H9 (cell line): ENCODE measurements around the gene EXOC3L4. TPM values are rescaled to one million over a fixed set of nuclear protein-coding genes. Genes with fewer than 3 reads are reported as not detected.
A peak's percentile ranks its signal among the peaks of the same experiment; 100 is the strongest.

Source experiments
- DNase-seq: peaks from one replicate; pipeline ENCODE4 v3.0.0-alpha.2; 2017
- H2AFZ ChIP-seq: one replicate; pipeline ENCODE4 v1.6.1; 2013; ENCODE audit warnings: mild to moderate bottlenecking, low read length, control low read depth, moderate library complexity
- H2AK5ac ChIP-seq: 2 replicates; pipeline ENCODE4 v1.6.1; 2013; ENCODE audit warnings: low read length, control low read depth, mixed read lengths; ENCODE audit not compliant: insufficient read length
- H2BK120ac ChIP-seq: one replicate; pipeline ENCODE4 v1.6.1; 2013; ENCODE audit warnings: low read depth, mild to moderate bottlenecking, low read length, control low read depth, inconsistent platforms; ENCODE audit not compliant: poor library complexity, severe bottlenecking
- H2BK12ac ChIP-seq: 2 replicates; pipeline ENCODE4 v1.6.1; 2013; ENCODE audit warnings: low read length, control low read depth, mixed read lengths, low read depth; ENCODE audit not compliant: insufficient read length
- H2BK15ac ChIP-seq: 2 replicates; pipeline ENCODE4 v1.6.1; 2013; ENCODE audit warnings: low read depth, low read length, control low read depth
- H2BK20ac ChIP-seq: one replicate; pipeline ENCODE4 v1.6.1; 2013; ENCODE audit warnings: low read depth, mild to moderate bottlenecking, low read length, control low read depth, inconsistent platforms; ENCODE audit not compliant: poor library complexity, severe bottlenecking
- H2BK5ac ChIP-seq: 2 replicates; pipeline ENCODE4 v1.6.1; 2013; ENCODE audit warnings: low read length, control low read depth, mixed read lengths; ENCODE audit not compliant: insufficient read length
- H3K14ac ChIP-seq: 2 replicates; pipeline ENCODE4 v1.6.1; 2013; ENCODE audit warnings: low read length, control low read depth; ENCODE audit not compliant: insufficient read depth
- H3K18ac ChIP-seq: 2 replicates; pipeline ENCODE4 v1.6.1; 2013; ENCODE audit warnings: low read depth, mild to moderate bottlenecking, mixed read lengths, low read length, control low read depth; ENCODE audit not compliant: insufficient read length
- H3K23ac ChIP-seq: 2 replicates; pipeline ENCODE4 v1.6.1; 2013; ENCODE audit warnings: low read length, control low read depth, mixed read lengths, low read depth; ENCODE audit not compliant: insufficient read length
- H3K23me2 ChIP-seq: 2 replicates; pipeline ENCODE4 v1.6.1; 2013; ENCODE audit warnings: low read depth, mild to moderate bottlenecking, mixed read lengths, low read length, control low read depth; ENCODE audit not compliant: insufficient read length, poor library complexity, severe bottlenecking
- H3K27ac ChIP-seq: 2 replicates; pipeline ENCODE4 v1.5.1; 2013; ENCODE audit warnings: low read length, control low read depth, mixed read lengths, low read depth; ENCODE audit not compliant: insufficient read length
- H3K27me3 ChIP-seq: 2 replicates; pipeline ENCODE4 v1.6.1; 2013; ENCODE audit warnings: low read length, control low read depth, inconsistent platforms; ENCODE audit not compliant: insufficient read depth
- H3K4ac ChIP-seq: 2 replicates; pipeline ENCODE4 v1.6.1; 2013; ENCODE audit warnings: low read depth, mild to moderate bottlenecking, control low read depth, inconsistent platforms, low read length, moderate library complexity
- H3K4me1 ChIP-seq: 2 replicates; pipeline ENCODE4 v1.6.1; 2013; ENCODE audit warnings: low read length, control low read depth, inconsistent platforms; ENCODE audit not compliant: insufficient read depth
- H3K4me2 ChIP-seq: 2 replicates; pipeline ENCODE4 v1.6.1; 2013; ENCODE audit warnings: low read length, control low read depth, mixed read lengths; ENCODE audit not compliant: insufficient read length, insufficient read depth
- H3K56ac ChIP-seq: 2 replicates; pipeline ENCODE4 v1.6.1; 2013; ENCODE audit warnings: low read depth, mild to moderate bottlenecking, mixed read lengths, low read length, control low read depth; ENCODE audit not compliant: insufficient read length
- H3K79me1 ChIP-seq: 2 replicates; pipeline ENCODE4 v1.6.1; 2013; ENCODE audit warnings: low read depth, mild to moderate bottlenecking, moderate library complexity, low read length, control low read depth, inconsistent platforms; ENCODE audit not compliant: insufficient read depth, poor library complexity, severe bottlenecking
- H3K79me2 ChIP-seq: 2 replicates; pipeline ENCODE4 v1.6.1; 2013; ENCODE audit warnings: low read length, control low read depth, inconsistent platforms; ENCODE audit not compliant: insufficient read depth
- H3K9ac ChIP-seq: 2 replicates; pipeline ENCODE4 v1.6.1; 2013; ENCODE audit warnings: low read length, control low read depth, mixed read lengths; ENCODE audit not compliant: insufficient read length; ENCODE audit errors: extremely low read depth
- H3K9me3 ChIP-seq: one replicate; pipeline ENCODE4 v1.6.1; 2013; ENCODE audit warnings: low read depth, low read length, inconsistent platforms; ENCODE audit not compliant: control insufficient read depth
- H3T11ph ChIP-seq: one replicate; pipeline ENCODE4 v1.6.1; 2013; ENCODE audit warnings: mild to moderate bottlenecking, low read length, control low read depth, inconsistent platforms
- H4K20me1 ChIP-seq: one replicate; pipeline ENCODE4 v1.6.1; 2013; ENCODE audit not compliant: control insufficient read depth, insufficient read length, insufficient read depth
- H4K5ac ChIP-seq: 2 replicates; pipeline ENCODE4 v1.6.1; 2013; ENCODE audit warnings: low read depth, mild to moderate bottlenecking, mixed read lengths, low read length, control low read depth; ENCODE audit not compliant: insufficient read length
- H4K8ac ChIP-seq: replicated peaks from 2 replicates; pipeline ENCODE4 v1.6.1; 2013; ENCODE audit warnings: low read length, control low read depth, mixed read lengths, low read depth; ENCODE audit not compliant: insufficient read length
- H4K91ac ChIP-seq: 2 replicates; pipeline ENCODE4 v1.6.1; 2013; ENCODE audit warnings: low read depth, mild to moderate bottlenecking, moderate library complexity, mixed read lengths, low read length, control low read depth; ENCODE audit not compliant: insufficient read length
- H3K27ac Mint-ChIP-seq, 3 experiments: 2 replicates in 2 of 3; 3 replicates in 1 of 3; pipeline ENCODE4 v1.8.0; 2020 to 2021; ENCODE audit warnings: mixed read lengths in 3 of 3, mild to moderate bottlenecking in 1 of 3, moderate library complexity in 1 of 3
- H3K27me3 Mint-ChIP-seq: 2 replicates; pipeline ENCODE4 v1.8.0; 2021; ENCODE audit warnings: low read depth, mild to moderate bottlenecking, moderate library complexity, mixed read lengths
- H3K36me3 Mint-ChIP-seq, 3 experiments: 2 replicates in 2 of 3; 3 replicates in 1 of 3; pipeline ENCODE4 v1.8.0; 2020 to 2021; ENCODE audit warnings: low read depth in 3 of 3, mixed read lengths in 3 of 3; ENCODE audit not compliant: insufficient read depth in 1 of 3
- H3K4me1 Mint-ChIP-seq, 2 experiments: 2 replicates each; pipeline ENCODE4 v1.8.0; 2020; ENCODE audit warnings: mixed read lengths in 2 of 2
- H3K4me3 Mint-ChIP-seq, 2 experiments: 2 replicates in 1 of 2; 3 replicates in 1 of 2; pipeline ENCODE4 v1.8.0; 2020 to 2021; ENCODE audit warnings: mild to moderate bottlenecking in 2 of 2, mixed read lengths in 2 of 2, moderate library complexity in 1 of 2
- H3K9me3 Mint-ChIP-seq, 2 experiments: 2 replicates in 1 of 2; 3 replicates in 1 of 2; pipeline ENCODE4 v1.8.0; 2020; ENCODE audit warnings: mild to moderate bottlenecking in 2 of 2, mixed read lengths in 2 of 2, moderate library complexity in 1 of 2
- CTCF ChIP-seq: fragments of 200-600 bp; sonication (generic); conservative IDR thresholded peaks from 3 replicates; pipeline ENCODE4 v1.8.0; 2021; ENCODE audit warnings: antibody characterized with exemption, mild to moderate bottlenecking
- WGBS: extraction: QIAGEN DNeasy Blood & Tissue Kit; methylation state at CpG from one replicate; pipeline ENCODE4 v1.1.7; 2013; ENCODE audit warnings: missing lambda C conversion rate, low lambda C conversion rate, mixed read lengths; ENCODE audit not compliant: insufficient read length; ENCODE audit errors: extremely low coverage; 5-methylcytosine and 5-hydroxymethylcytosine counted together
- total RNA-seq: library from RNA; stranded (reverse); gene quantifications from 2 replicates; pipeline ENCODE4 v1.2.1, GENCODE V29; 2021

The EXOC3L4 gene
- total RNA-seq, 1 experiment from 2014 or later, result 0.42 TPM

GRCh38 chr14:103135333-103136260, 41.1 kb downstream of the EXOC3L4 start:
- H3K27ac Mint-ChIP-seq, result peak overlapping the region in 1 of 3 experiments; percentile 68; a peak in 3 of 7 replicates
- peaks cover 17 to 35% of the 10 kb centered on the region in 2 experiments for H3K4me1 Mint-ChIP-seq
- peaks cover 5% of the 10 kb centered on the region for H3K27me3 Mint-ChIP-seq
- Histone ChIP-seq H2AK5ac (no peak overlapping the region), H3K9ac (no peak overlapping the region), H3K14ac (no peak overlapping the region; the same call in 1 of the 2 replicates), H3K27me3 (no peaks in the 10 kb centered on the region), H3K4me2 (no peak overlapping the region), H4K91ac (no peak overlapping the region), H3K23me2 (peaks cover 8% of the 10 kb centered on the region), H2BK12ac (no peak overlapping the region), H3K23ac (no peak overlapping the region), H4K8ac (no peak overlapping the region), H2BK5ac (no peak overlapping the region), H4K20me1 (no peaks in the 10 kb centered on the region), H3K9me3 (no peaks in the 10 kb centered on the region), H2BK120ac (no peak overlapping the region), H3T11ph (no peak overlapping the region), H4K5ac (no peak overlapping the region), H2AFZ (no peak overlapping the region), H2BK20ac (no peak overlapping the region), H3K27ac (no peak overlapping the region), H3K79me2 (no peaks in the 10 kb centered on the region), H3K4ac (no peak overlapping the region), H2BK15ac (no peak overlapping the region), H3K79me1 (no peaks in the 10 kb centered on the region), H3K18ac (no peak overlapping the region), H3K56ac (no peak overlapping the region), H3K4me1 (no peaks in the 10 kb centered on the region; the same call in 1 of the 2 replicates)
- no peak overlapping the region for H3K4me3 Mint-ChIP-seq
- no peak for DNase-seq
- peaks cover 9 to 33% (median 17%) of the 10 kb centered on the region in 3 experiments; a peak in 5 of 7 replicates for H3K36me3 Mint-ChIP-seq
- H3K9me3 Mint-ChIP-seq, result no peaks in the 10 kb centered on the region; a peak in 2 of 5 replicates
- TF ChIP-seq CTCF, result no peak
- no CpG with 5 or more reads among the region's 26 CpGs for WGBS
